ENCODE results near the gene SLC5A5. TPM values are rescaled to one million over a fixed set of nuclear protein-coding genes. Genes with fewer than 3 reads are reported as not detected.

SLC5A5 gene
- total RNA-seq, 1 donor from 2014 or later: 0.18 TPM

DNA sequence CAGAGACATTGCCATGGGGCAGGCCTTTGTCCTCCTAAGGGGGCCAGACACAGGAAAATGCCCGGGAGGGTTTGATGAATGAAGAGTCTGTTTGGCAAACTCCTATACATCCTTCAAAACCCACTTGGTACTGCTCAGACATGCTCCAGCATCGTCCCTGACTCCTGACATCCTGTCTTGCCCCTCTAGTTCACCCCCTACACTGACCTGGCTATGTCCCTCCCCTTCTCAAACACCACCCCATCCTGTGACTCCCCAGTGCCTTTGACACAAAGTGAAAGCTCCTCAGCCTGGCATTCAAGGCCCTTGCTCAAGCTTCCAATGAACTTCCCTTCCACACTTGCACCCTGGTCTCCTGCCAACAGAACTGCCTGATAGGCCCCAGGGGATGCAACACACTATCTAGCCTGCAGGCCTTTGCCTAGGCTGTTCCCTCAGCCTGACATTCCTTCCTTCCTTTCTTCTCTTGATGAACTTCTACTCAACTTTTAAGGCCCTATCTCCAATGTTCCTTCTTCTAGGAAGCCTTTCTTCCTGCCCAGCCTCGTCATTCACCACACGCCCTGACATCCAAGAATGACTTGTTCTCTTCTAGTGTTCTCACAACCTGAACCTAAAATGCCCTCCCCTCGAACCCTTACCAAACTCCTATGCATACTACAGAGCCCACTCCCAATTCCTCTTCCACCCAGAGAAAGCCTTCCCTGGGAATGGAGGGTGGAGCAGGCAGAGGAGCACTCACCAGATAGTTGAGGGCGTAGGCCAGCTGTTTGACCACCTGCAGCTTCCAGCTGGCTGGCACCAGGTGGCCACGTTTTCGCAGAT lies 36.4 kb upstream of the SLC5A5 start:
- TF ChIP-seq CTCF (IDR thresholded peaks at IDR 0.05): no peak
- intact Hi-C loops (cut with DNase I): no loop called here
- no peak overlapping the region for H3K4me3 ChIP-seq
- H3K4me1 ChIP-seq: peaks cover under 1% of the 10 kb centered on the region
- H3K36me3 ChIP-seq: peaks cover 50% of the 10 kb centered on the region
- ATAC-seq (no peak), DNase-seq (no peak)
- peaks cover 7% of the 10 kb centered on the region for H3K27me3 ChIP-seq (ENCODE audit: low read depth)
- H3K9me3 ChIP-seq: no peaks in the 10 kb centered on the region
- no peak overlapping the region for H3K27ac ChIP-seq

DNA sequence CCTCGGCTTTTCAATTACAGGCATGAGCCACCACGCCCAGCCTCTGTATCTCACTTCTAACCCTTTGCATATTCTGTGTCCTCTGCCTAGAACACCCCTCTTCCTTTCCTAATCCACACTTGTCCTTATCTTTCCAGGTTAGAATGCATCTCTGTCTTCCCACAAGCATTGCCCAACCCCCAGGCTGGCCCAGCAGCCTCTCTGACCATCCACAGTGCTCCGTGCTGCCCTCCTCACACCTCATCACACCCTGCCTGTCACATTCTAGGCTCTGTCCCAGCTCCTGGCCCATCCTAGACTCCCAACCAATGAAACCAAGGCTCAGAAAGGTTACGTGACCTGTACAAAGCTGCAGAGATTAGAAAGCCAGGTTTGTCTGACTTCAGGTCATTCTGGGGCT lies 35.2 kb upstream of the SLC5A5 start:
- intact Hi-C loops (cut with DNase I): no loop called here
- no peaks in the 10 kb centered on the region for H3K4me1 ChIP-seq
- no peak overlapping the region for H3K27ac ChIP-seq
- peaks cover 2% of the 10 kb centered on the region for H3K27me3 ChIP-seq (ENCODE audit: low read depth)
- no peak overlapping the region for H3K4me3 ChIP-seq
- H3K36me3 ChIP-seq: peaks cover 59% of the 10 kb centered on the region
- ATAC-seq (no peak), DNase-seq (no peak)
- H3K9me3 ChIP-seq: no peaks in the 10 kb centered on the region
- TF ChIP-seq CTCF (IDR thresholded peaks at IDR 0.05): no peak

DNA sequence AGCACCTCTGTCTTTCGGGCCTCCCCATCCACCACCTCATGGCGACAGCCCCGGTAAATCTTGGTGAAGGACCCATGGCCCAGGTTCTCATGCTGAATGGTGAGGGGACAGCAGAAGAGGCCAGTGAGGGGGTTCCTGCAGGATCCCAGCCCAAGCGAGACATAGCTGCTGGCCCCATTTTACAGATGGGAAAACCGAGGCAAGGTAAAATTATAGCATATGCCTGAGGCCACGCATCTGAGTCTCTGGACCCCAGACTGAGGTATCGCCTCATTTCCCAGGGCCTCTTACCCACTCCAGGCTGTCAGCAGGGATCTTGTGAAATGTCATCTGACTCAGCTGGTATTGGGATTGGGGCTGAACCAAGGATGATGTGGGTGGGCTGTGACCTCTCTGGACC lies 33.8 kb upstream of the SLC5A5 start:
- no peak overlapping the region for H3K27ac ChIP-seq
- intact Hi-C loops (cut with DNase I): no loop called here
- no peak for ATAC-seq

DNA sequence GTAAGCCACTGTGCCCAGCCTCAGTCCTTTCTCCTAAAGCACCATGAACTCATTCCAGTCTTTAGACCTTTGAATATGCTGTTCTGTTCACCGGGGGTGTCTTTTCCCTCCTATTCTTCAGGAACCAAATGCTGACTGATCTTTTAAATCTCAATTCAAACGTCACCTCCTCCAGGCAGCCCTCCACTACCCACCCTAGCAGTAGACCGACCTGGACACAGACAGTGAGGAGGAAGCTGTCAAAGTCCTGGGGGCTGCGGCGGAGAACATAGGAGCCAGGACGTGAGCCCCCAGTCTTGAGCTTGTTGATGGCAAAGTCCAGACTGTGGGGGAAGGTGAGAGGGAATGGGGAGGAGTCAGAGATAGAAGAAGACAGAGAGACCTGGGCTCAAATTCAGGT lies 31.7 kb upstream of the SLC5A5 start:
- Histone ChIP-seq H3K4me1 (no peaks in the 10 kb centered on the region), H3K4me3 (no peak overlapping the region), H3K36me3 (peaks cover 54% of the 10 kb centered on the region), H3K27me3 (ENCODE audit: low read depth) (no peaks in the 10 kb centered on the region), H3K9me3 (no peaks in the 10 kb centered on the region), H3K27ac (no peak overlapping the region)
- intact Hi-C loops (cut with DNase I): no loop called here
- no peak for DNase-seq
- no peak for ATAC-seq
- TF ChIP-seq CTCF (IDR thresholded peaks at IDR 0.05): no peak

More for the DNA sequence above, 33.8 kb upstream of the SLC5A5 start:
- Histone ChIP-seq H3K36me3 (peaks cover 51% of the 10 kb centered on the region), H3K4me1 (no peaks in the 10 kb centered on the region), H3K9me3 (no peaks in the 10 kb centered on the region), H3K27me3 (ENCODE audit: low read depth) (no peaks in the 10 kb centered on the region), H3K4me3 (no peak overlapping the region)
- no peak for TF ChIP-seq CTCF (IDR thresholded peaks at IDR 0.05)
- no peak for DNase-seq

DNA sequence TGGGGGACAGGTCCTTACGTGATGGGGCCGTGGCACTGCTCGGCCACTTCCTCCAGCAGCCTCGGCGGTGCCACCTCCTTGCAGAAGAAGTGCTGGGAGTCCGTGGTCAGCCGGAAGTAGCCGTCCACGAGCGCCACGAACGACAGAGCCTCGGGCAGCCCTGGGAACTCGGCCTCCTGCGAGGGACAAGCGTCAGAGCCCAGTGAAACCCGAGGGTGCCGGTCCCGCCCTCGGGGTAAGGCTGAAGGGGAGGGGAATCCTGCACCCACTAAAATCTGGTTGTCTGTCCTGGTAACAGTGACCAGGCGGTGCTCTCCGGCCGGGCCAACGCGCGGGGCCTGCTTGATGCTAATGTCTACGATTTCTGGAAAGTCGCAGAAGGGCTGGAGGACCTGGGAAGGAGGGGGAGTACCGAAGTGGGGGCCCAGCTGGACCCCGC lies 30.4 kb upstream of the SLC5A5 start:
- no peaks in the 10 kb centered on the region for H3K27me3 ChIP-seq (ENCODE audit: low read depth)
- no peaks in the 10 kb centered on the region for H3K4me1 ChIP-seq
- H3K27ac ChIP-seq: no peak overlapping the region
- no peak for ATAC-seq
- intact Hi-C loops (cut with DNase I): no loop called here
- no peaks in the 10 kb centered on the region for H3K9me3 ChIP-seq
- H3K4me3 ChIP-seq: peak overlapping the region; percentile 26
- no peak for DNase-seq
- peaks cover 49% of the 10 kb centered on the region for H3K36me3 ChIP-seq
- no peak for TF ChIP-seq CTCF (IDR thresholded peaks at IDR 0.05)

Data from lower lobe of right lung (tissue), 2 donors.